Smooth muscle cell (in vitro differentiated cells): ENCODE measurements around the gene IRF2BPL. TPM values are rescaled to one million over a fixed set of nuclear protein-coding genes. Genes with fewer than 3 reads are reported as not detected.

Source experiments
- DNase-seq: peaks from one replicate; lab custom pipeline; 2025; ENCODE audit not compliant: unreplicated experiment; lab: John Stamatoyannopoulos, UW
- H2AFZ ChIP-seq: fragments of 200-600 bp; sonication (generic); 2 replicates; pipeline ENCODE4 v1.6.0; 2016; ENCODE audit warnings: antibody characterized with exemption, low read depth, mild to moderate bottlenecking
- H3F3A ChIP-seq: fragments of 200-600 bp; sonication (generic); 2 replicates; pipeline ENCODE4 v1.6.0; 2017; ENCODE audit warnings: antibody characterized with exemption, low read depth
- H3K27ac ChIP-seq: fragments of 200-600 bp; sonication (generic); 2 replicates; pipeline ENCODE4 v1.5.1; 2016; ENCODE audit warnings: low read depth, mild to moderate bottlenecking
- H3K27me3 ChIP-seq: fragments of 200-600 bp; sonication (generic); 2 replicates; pipeline ENCODE4 v1.6.1; 2016; ENCODE audit warnings: low read depth, mild to moderate bottlenecking
- H3K36me3 ChIP-seq: fragments of 200-600 bp; sonication (generic); 2 replicates; pipeline ENCODE4 v1.5.1; 2016; ENCODE audit warnings: low read depth
- H3K4me1 ChIP-seq: fragments of 200-600 bp; sonication (generic); 2 replicates; pipeline ENCODE4 v1.5.1; 2016; ENCODE audit warnings: low read depth
- H3K4me2 ChIP-seq: fragments of 200-600 bp; sonication (generic); 2 replicates; pipeline ENCODE4 v1.6.0; 2016; ENCODE audit warnings: mild to moderate bottlenecking
- H3K4me3 ChIP-seq: fragments of 200-600 bp; sonication (generic); 2 replicates; pipeline ENCODE4 v1.5.1; 2016; ENCODE audit warnings: mild to moderate bottlenecking
- H3K79me2 ChIP-seq: fragments of 200-600 bp; sonication (generic); 2 replicates; pipeline ENCODE4 v1.6.0; 2016; ENCODE audit warnings: low read depth, mild to moderate bottlenecking
- H3K9ac ChIP-seq: fragments of 200-600 bp; sonication (generic); 2 replicates; pipeline ENCODE4 v1.6.0; 2016; ENCODE audit warnings: low read depth
- H3K9me3 ChIP-seq: fragments of 200-600 bp; sonication (generic); replicated peaks from 2 replicates; pipeline ENCODE4 v1.5.1; 2016; ENCODE audit warnings: low read depth
- H4K20me1 ChIP-seq: fragments of 200-600 bp; sonication (generic); 2 replicates; pipeline ENCODE4 v1.6.0; 2016; ENCODE audit warnings: low read depth
- WGBS: methylation state at CpG from one replicate; pipeline ENCODE4 v1.1.7; 2016; ENCODE audit warnings: low lambda C conversion rate; 5-methylcytosine and 5-hydroxymethylcytosine counted together
- polyA plus RNA-seq: library from polyadenylated mRNA; unstranded; fragments of >200 nt; fragmentation: Nextera tagmentation; extraction: Ambion mirVana; gene quantifications from 2 replicates; pipeline ENCODE4 v1.2.1, GENCODE V29; 2016
- total RNA-seq: library from RNA; depleted of rRNA; stranded (reverse); fragments of >200 nt; gene quantifications from 2 replicates; pipeline ENCODE4 v1.2.3, GENCODE V29; 2014
- TF ChIP-seq, protein P1 (sequence below): fragments of 200-600 bp; sonication (generic); IDR thresholded peaks from 2 replicates; pipeline ENCODE4 v1.5.1; 2017; ENCODE audit warnings: borderline replicate concordance, mild to moderate bottlenecking, antibody characterized with exemption; ENCODE audit not compliant: insufficient read depth, poor library complexity, severe bottlenecking

IRF2BPL gene
- total and polyA plus RNA-seq, 2 experiments from 2014 or later: 33.9 to 66.3 TPM

DNA sequence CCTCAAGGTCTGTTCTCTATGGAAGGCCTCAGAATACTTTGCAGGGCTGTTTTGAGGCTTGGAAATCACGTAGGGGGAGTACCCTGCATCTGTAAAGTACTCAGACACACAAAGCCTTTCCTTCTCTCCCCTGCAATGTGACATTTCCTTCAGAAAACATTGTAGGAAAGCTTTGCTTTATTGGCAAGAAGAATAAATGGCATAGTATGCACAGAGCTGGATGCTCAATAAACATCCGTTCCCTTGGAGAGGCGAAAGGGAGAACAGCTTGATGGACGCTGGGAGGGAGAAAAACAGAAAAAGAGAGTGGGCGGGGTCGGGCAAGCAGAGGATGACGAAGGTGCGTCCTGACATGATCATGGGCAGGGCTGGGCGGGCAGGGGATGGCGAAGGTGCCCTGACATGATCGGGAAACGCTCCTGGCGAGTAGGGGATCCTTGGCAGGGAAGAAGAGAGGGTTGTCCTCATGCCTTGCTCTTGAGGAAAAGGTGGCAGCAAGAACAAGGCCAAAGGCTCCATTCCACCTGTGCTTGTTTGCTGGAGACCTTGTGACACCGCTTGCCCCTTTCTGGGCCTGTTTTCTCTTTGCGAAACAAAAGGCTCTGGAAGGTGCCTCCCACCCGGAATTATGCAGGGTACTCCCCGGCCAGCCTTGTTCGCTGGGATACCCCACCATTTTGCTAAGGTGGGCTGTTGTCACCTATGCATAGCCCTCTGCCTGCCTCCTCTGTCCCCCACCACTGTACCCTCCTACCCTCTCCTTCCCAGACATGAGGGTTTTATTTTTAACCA is 21.1 kb downstream of the IRF2BPL start:
- no peaks in the 10 kb centered on the region for H4K20me1 ChIP-seq
- no peaks in the 10 kb centered on the region for H3K79me2 ChIP-seq
- 80% methylated on average over 18 of the region's 18 CpGs for WGBS
- no peak overlapping the region for H2AFZ ChIP-seq
- H3F3A ChIP-seq: no peaks in the 10 kb centered on the region
- no peaks in the 10 kb centered on the region for H3K36me3 ChIP-seq
- H3K9ac ChIP-seq: no peak overlapping the region
- no peak overlapping the region for H3K4me3 ChIP-seq
- TF ChIP-seq, protein P1, sequence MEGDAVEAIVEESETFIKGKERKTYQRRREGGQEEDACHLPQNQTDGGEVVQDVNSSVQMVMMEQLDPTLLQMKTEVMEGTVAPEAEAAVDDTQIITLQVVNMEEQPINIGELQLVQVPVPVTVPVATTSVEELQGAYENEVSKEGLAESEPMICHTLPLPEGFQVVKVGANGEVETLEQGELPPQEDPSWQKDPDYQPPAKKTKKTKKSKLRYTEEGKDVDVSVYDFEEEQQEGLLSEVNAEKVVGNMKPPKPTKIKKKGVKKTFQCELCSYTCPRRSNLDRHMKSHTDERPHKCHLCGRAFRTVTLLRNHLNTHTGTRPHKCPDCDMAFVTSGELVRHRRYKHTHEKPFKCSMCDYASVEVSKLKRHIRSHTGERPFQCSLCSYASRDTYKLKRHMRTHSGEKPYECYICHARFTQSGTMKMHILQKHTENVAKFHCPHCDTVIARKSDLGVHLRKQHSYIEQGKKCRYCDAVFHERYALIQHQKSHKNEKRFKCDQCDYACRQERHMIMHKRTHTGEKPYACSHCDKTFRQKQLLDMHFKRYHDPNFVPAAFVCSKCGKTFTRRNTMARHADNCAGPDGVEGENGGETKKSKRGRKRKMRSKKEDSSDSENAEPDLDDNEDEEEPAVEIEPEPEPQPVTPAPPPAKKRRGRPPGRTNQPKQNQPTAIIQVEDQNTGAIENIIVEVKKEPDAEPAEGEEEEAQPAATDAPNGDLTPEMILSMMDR: no peak
- H3K9me3 ChIP-seq: no peaks in the 10 kb centered on the region
- peaks cover 7% of the 10 kb centered on the region for H3K4me1 ChIP-seq
- DNase-seq: no peak
- H3K4me2 ChIP-seq: peak overlapping the region; percentile 27
- no peaks in the 10 kb centered on the region for H3K27me3 ChIP-seq
- H3K27ac ChIP-seq: peak overlapping the region; percentile 47

DNA sequence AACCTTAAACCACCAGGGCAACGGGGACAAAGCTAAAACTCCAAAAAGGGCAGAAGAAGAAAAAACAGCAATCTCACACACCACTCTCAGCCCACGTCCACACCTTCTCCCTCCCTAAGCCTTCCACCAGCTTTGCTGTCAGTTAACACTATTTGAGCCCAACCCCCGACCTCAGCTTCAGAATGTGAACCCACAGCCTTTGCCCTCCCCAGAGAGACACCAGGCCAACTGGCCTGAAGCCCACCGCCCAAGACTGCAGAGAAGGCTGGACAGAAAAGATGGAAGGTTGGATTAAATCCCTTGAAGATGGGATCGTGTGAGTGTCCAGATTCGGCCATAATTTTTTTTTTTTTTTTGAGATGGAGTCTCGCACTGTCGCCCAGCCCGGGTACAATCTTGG is 22.4 kb downstream of the IRF2BPL start:
- no peak for DNase-seq
- Histone ChIP-seq H3K4me3 (no peak overlapping the region), H3F3A (no peaks in the 10 kb centered on the region), H3K79me2 (no peaks in the 10 kb centered on the region), H3K4me2 (no peak overlapping the region), H3K9me3 (no peaks in the 10 kb centered on the region), H3K4me1 (peaks cover 7% of the 10 kb centered on the region), H3K27me3 (no peaks in the 10 kb centered on the region), H2AFZ (no peak overlapping the region), H3K27ac (no peak overlapping the region), H3K9ac (no peak overlapping the region), H3K36me3 (no peaks in the 10 kb centered on the region), H4K20me1 (no peaks in the 10 kb centered on the region)
- 87% methylated on average over 9 of the region's 9 CpGs for WGBS
- TF ChIP-seq, protein P1: no peak

DNA sequence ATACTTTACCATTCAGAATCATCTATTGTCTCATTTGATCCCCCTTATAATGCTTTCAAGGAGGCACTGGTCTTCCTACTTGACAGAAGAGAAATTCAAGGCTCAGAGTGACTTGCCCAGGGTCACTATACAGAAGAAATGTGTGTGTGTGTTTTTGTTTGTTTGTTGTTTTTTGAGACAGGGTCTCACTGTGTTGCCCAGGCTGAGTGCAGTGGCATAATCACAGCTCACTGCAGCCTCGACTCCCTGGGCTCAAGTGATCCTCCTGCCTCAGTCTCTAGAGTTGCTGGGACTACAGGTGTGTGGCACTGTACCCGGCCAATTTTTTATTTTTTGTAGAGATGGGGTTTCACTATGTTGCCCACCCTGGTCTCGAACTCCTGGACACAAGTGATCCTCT is 22.9 kb downstream of the IRF2BPL start:
- no peaks in the 10 kb centered on the region for H4K20me1 ChIP-seq
- H2AFZ ChIP-seq: no peak overlapping the region
- 95% methylated on average over 3 of the region's 3 CpGs for WGBS
- no peak overlapping the region for H3K4me2 ChIP-seq
- no peaks in the 10 kb centered on the region for H3K27me3 ChIP-seq
- no peak overlapping the region for H3K27ac ChIP-seq
- no peaks in the 10 kb centered on the region for H3K36me3 ChIP-seq
- H3K4me3 ChIP-seq: no peak overlapping the region
- TF ChIP-seq, protein P1: no peak
- H3K9ac ChIP-seq: no peak overlapping the region
- H3K4me1 ChIP-seq: peaks cover 7% of the 10 kb centered on the region
- H3K79me2 ChIP-seq: no peaks in the 10 kb centered on the region
- DNase-seq: no peak
- no peaks in the 10 kb centered on the region for H3F3A ChIP-seq
- H3K9me3 ChIP-seq: no peaks in the 10 kb centered on the region
